GM13977 (cell line): ENCODE results near the gene CBFA2T2.

Experiments
- DNase-seq: peaks from one replicate; pipeline ENCODE4 v3.0.0; 2012; ENCODE audit warnings: low spot score
- in situ Hi-C: fragments of 300-500 bp; cut with MboI; formaldehyde crosslinking; loops from one replicate; pipeline ENCODE4 v1.12.0; 2022; ENCODE audit warnings: low sequenced_read_pairs, low pct_unique_long_range_greater_than_20kb, mixed read lengths, inconsistent platforms; ENCODE audit not compliant: unreplicated experiment
- TF ChIP-seq, protein P1 (sequence below): IDR thresholded peaks from 2 replicates; pipeline ENCODE4 v1.5.1; 2012; ENCODE audit warnings: mild to moderate bottlenecking, control low read depth; ENCODE audit not compliant: insufficient read depth; ENCODE audit errors: extremely low read depth, missing control alignments

Gene CBFA2T2

DNA sequence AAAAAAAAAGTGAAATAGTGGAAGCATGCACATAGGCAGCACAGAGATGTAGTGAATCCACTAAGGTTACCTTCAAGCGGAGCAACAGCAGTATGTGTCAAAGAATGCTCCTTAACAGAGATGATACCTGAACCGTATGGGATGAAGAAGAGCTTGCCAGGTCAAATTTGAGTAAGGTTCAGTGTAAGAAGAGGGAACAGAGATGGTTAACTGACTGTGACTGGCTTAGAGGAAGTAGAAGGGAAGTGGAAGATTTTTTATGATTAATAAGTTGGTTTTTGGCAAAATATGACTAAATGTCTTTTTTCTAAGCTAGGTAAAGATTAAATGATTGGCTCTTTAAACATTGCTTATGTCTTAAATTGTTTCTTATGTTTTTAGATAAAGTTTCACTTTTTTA, 119.6 kb downstream of the CBFA2T2 start:
- DNase-seq = no peak
- TF ChIP-seq, protein P1, sequence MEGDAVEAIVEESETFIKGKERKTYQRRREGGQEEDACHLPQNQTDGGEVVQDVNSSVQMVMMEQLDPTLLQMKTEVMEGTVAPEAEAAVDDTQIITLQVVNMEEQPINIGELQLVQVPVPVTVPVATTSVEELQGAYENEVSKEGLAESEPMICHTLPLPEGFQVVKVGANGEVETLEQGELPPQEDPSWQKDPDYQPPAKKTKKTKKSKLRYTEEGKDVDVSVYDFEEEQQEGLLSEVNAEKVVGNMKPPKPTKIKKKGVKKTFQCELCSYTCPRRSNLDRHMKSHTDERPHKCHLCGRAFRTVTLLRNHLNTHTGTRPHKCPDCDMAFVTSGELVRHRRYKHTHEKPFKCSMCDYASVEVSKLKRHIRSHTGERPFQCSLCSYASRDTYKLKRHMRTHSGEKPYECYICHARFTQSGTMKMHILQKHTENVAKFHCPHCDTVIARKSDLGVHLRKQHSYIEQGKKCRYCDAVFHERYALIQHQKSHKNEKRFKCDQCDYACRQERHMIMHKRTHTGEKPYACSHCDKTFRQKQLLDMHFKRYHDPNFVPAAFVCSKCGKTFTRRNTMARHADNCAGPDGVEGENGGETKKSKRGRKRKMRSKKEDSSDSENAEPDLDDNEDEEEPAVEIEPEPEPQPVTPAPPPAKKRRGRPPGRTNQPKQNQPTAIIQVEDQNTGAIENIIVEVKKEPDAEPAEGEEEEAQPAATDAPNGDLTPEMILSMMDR = no peak
- in situ Hi-C loops = no loop called here

DNA sequence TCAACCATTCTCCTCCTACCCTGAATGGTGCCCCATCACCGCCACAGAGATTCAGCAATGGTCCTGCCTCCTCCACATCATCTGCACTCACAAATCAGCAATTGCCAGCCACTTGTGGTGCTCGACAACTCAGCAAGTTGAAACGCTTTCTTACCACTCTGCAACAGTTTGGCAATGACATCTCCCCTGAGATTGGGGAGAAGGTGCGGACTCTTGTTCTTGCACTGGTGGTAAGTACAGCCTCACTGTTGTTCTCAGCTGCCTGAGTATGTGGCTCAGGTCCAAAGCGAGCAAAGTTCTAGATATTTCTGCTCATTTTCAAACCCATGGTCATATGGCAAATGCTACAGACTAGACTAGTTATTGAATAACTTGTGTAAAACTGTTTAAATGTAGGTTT, 121.2 kb downstream of the CBFA2T2 start:
- in situ Hi-C loops = no loop called here
- DNase-seq = no peak
- TF ChIP-seq, protein P1 = no peak

DNA sequence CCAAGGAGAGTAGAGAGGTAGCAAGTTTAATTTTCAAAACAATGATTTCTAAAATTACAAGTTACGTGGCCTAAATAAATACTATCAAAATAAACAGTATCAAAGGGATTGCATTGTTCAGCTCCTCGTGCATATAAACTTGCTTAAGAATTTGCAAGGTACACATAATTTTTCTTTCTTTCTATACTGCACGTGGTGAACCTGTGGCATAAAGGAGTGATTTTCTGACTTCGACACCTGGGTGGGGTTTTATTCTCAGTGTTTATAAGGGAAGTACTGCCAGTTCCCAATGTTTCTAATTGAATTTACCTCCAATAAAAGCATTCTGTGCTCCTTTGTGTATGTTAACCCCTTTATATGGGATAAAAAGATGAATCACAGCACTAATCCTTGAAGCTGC, 122.1 kb downstream of the CBFA2T2 start:
- in situ Hi-C loops = no loop called here
- TF ChIP-seq, protein P1 = no peak
- no peak for DNase-seq

DNA sequence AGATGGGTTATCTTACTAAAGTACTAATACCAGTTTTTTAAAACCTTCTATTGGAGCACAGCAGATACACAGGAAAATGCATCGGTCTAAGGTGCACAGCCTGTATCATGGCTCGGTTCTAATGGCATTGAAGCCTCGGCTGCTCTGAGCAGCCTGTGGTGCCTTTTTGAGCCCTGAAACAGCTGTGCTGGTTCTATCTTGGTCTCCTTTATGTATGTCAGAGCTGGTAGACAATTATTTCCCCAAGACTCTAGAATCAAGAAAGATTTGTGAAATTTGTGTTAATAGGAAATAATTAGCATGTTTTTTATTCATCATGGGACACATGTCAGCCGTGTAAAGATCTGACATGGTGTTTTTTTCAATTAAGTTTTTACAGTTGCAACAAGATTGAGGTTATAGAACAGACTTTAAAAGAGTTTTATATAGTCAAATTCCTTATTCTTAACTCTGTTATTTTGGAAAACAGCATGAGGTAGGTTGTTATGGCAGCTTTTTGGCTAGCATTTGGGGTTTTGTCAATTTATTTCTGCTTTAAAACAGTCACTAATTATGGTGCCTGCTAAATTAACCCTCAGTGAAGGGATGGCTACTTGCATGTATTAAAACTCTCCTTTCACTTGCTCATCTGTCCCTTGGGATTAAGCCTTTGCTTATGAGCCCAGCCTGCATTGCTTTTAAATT, 132.0 kb downstream of the CBFA2T2 start:
- in situ Hi-C loops = no loop called here
- TF ChIP-seq, protein P1 = no peak

DNA sequence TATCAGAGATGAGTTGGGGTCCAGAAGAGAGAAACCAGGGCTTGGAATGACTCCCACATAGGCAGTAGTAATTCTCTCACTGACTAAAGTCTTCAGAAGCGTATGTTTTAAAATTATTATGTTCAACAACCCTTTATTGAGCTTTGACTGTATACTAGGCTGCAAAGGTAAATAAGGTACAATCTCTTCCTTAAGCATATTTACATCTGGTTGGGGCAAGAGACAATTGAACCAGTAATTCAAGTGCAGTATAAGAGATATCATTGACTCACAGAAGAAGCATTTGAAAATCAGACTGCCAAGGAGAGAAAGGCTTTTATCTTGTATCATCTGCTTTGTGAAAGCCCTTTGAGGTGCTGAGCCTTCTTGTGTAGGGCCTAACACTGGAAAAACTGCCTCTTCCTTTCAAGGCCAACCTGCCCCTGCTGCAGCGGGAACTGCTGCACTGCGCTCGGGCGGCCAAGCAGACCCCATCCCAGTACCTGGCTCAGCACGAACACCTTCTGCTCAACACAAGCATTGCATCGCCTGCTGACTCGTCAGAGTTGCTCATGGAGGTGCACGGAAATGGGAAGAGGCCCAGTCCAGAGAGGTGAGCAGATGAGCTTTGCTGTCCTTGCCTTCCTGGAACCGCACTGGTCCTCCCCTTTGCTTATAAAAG, 132.9 kb downstream of the CBFA2T2 start:
- DNase-seq = no peak
- TF ChIP-seq, protein P1 = no peak
- in situ Hi-C loops = no loop called here

More for the DNA sequence above, 132.0 kb downstream of the CBFA2T2 start:
- DNase-seq = no peak

GRCh38 chr20:33624399-33624798, 134.5 kb downstream of the CBFA2T2 start:
- no peak for DNase-seq

More at GRCh38 chr20:33624399-33624798, 134.5 kb downstream of the CBFA2T2 start:
- TF ChIP-seq, protein P1 = no peak
- in situ Hi-C loops = no loop called here
